Activated B cell treated with CpG ODN at 0.5 μM for 24 hours (primary cell): ENCODE measurements around the gene PTPRT. TPM values are rescaled to one million over a fixed set of nuclear protein-coding genes. Genes with fewer than 3 reads are reported as not detected.

ENCODE experiments used
- ATAC-seq: fragments of 200-7000 bp; cut with Tn5 transposase; one replicate; pipeline ENCODE4 v1.10.0; 2021; ENCODE audit warnings: low read depth, mild to moderate bottlenecking, moderate library complexity
- CTCF ChIA-PET: fragments of 350-600 bp; sonication (Branson Sonifier 250); formaldehyde crosslinking; loops from one replicate; lab custom pipeline; 2021; ENCODE audit warnings: antibody characterized with exemption; lab: Charles Lee
- POLR2A ChIA-PET: fragments of 350-600 bp; sonication (Branson Sonifier 250); formaldehyde crosslinking; loops from one replicate; lab custom pipeline; 2021; ENCODE audit warnings: antibody characterized with exemption; lab: Charles Lee
- DNase-seq: peaks from one replicate; pipeline ENCODE4 v3.0.0; 2022
- H3K27ac Mint-ChIP-seq: one replicate; pipeline ENCODE4 v1.8.0; 2020; ENCODE audit warnings: mixed read lengths
- H3K27me3 Mint-ChIP-seq: one replicate; pipeline ENCODE4 v1.8.0; 2021; ENCODE audit warnings: mixed read lengths
- H3K36me3 Mint-ChIP-seq: one replicate; pipeline ENCODE4 v1.8.0; 2021; ENCODE audit warnings: low read depth, mixed read lengths
- H3K4me1 Mint-ChIP-seq: one replicate; pipeline ENCODE4 v1.8.0; 2021; ENCODE audit warnings: mixed read lengths
- H3K4me3 Mint-ChIP-seq: one replicate; pipeline ENCODE4 v1.8.0; 2020; ENCODE audit warnings: mild to moderate bottlenecking, mixed read lengths
- H3K9me3 Mint-ChIP-seq: one replicate; pipeline ENCODE4 v1.8.0; 2020; ENCODE audit warnings: mixed read lengths
- intact Hi-C: fragments of 100-400 bp; cut with micrococcal nuclease; formaldehyde crosslinking; loops from one replicate; pipeline ENCODE4 v1.15.1; 2024
- total RNA-seq: library from RNA; stranded (reverse); gene quantifications from 2 replicates; pipeline ENCODE4 v1.2.3, GENCODE V29; 2022
- TF ChIP-seq, protein P1 (sequence below): fragments of 200-600 bp; IDR thresholded peaks from one replicate; pipeline ENCODE4 v1.8.0; 2022; ENCODE audit warnings: antibody characterized with exemption, mild to moderate bottlenecking

Gene PTPRT
- total RNA-seq, 1 donor from 2014 or later: not detected

DNA sequence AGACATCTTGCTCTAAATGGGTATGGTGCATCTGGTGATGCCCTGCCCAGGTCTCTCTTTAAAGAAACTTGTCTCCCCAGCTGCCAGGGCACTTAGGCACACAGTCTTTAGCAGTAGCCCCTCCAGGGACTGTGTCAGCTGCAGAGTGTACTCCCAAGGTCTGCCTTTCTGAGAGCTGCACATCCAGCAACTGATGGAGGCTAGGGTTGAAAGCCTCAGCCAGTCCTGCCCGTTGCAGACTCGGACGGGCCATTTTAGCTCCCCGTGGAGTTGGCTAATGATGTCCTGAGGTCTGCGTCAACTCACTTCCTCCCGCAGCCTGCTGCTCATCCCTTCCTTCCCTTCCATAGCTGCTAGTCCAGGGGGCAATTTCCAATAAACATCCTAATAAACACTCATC, 381.8 kb downstream of the PTPRT start:
- POLR2A ChIA-PET: no interaction called here
- Mint-ChIP-seq H3K27ac (no peak overlapping the region), H3K4me3 (no peak overlapping the region), H3K4me1 (no peaks in the 10 kb centered on the region), H3K9me3 (no peaks in the 10 kb centered on the region), H3K36me3 (no peaks in the 10 kb centered on the region), H3K27me3 (no peaks in the 10 kb centered on the region)
- TF ChIP-seq, protein P1, sequence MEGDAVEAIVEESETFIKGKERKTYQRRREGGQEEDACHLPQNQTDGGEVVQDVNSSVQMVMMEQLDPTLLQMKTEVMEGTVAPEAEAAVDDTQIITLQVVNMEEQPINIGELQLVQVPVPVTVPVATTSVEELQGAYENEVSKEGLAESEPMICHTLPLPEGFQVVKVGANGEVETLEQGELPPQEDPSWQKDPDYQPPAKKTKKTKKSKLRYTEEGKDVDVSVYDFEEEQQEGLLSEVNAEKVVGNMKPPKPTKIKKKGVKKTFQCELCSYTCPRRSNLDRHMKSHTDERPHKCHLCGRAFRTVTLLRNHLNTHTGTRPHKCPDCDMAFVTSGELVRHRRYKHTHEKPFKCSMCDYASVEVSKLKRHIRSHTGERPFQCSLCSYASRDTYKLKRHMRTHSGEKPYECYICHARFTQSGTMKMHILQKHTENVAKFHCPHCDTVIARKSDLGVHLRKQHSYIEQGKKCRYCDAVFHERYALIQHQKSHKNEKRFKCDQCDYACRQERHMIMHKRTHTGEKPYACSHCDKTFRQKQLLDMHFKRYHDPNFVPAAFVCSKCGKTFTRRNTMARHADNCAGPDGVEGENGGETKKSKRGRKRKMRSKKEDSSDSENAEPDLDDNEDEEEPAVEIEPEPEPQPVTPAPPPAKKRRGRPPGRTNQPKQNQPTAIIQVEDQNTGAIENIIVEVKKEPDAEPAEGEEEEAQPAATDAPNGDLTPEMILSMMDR: no peak
- DNase-seq: no peak
- intact Hi-C loops: no loop called here
- CTCF ChIA-PET: no interaction called here
- no peak for ATAC-seq

DNA sequence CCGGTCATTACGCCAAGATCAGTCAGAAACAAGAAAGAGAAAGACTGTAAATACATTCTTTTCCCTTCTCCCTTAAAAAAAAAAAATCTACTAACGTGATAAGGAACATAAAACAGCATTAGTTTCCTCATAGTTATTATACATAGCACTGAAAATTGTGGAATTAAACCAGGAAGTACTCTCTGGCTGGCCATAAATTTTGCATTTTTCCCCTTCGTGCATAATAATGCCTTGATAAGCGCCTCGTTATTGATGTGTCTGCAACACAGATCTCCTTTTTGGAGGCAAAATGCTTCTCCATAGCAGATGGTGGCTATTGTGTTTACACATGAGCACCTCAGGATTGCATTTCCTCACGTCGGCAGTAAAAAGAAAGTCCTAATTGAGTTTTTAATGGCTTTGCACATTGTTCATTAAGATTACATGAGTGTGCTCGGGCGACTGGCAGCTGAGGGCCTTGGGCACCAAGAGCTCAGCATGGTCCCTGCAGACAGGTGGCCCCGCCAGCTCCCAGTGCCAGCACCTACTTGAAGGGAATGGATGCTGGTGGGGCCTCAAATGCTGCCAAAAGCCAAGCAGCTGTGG, 394.5 kb downstream of the PTPRT start:
- Mint-ChIP-seq H3K36me3 (no peaks in the 10 kb centered on the region), H3K4me1 (no peaks in the 10 kb centered on the region), H3K27me3 (no peaks in the 10 kb centered on the region), H3K4me3 (no peak overlapping the region), H3K9me3 (no peaks in the 10 kb centered on the region), H3K27ac (no peak overlapping the region)
- ChIA-PET CTCF (no interaction called here), POLR2A (no interaction called here)
- ATAC-seq (no peak), DNase-seq (no peak)
- TF ChIP-seq, protein P1: no peak
- intact Hi-C loops: no loop called here

DNA sequence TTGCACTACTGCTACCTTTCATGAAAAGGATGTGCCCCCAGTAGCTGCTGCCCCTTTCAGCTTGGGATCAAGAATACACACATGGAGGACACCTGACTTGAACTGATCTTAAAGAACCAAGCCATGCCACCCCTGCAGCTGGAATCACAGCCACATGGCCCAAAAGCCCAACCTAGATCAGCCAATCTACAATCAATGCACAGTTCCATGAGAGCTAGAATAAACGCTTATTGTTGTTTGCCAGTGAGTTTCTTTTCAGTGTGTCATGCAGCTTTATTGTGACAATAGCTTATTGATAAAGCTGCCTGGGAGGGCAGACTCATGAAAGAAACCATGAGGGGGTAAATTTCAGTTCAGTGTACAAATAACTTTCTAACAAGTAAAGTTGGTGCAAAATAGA, 397.7 kb downstream of the PTPRT start:
- POLR2A ChIA-PET: no interaction called here
- intact Hi-C loops: no loop called here
- H3K36me3 Mint-ChIP-seq: no peaks in the 10 kb centered on the region

DNA sequence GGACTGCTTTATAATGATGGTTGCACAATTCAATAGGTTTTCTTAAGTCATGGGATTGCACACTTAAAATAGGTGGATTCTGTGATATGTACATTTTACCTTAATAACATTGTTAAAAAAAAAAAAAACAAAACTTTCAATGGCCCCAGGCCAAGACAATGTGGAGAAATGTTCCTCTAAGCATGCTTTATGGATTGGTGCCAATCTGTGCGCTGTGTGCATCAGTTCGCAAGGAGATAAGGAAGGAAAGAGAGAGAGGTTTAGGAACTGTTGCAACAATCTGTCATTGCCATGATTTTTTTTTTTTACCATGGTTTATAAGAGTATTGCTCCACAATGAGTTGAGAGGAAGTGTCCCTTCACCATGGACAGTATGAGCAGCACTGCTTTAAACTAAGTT, 399.6 kb downstream of the PTPRT start:
- no peaks in the 10 kb centered on the region for H3K9me3 Mint-ChIP-seq
- ChIA-PET CTCF (no interaction called here), POLR2A (no interaction called here)
- DNase-seq (no peak), ATAC-seq (no peak)
- H3K27ac Mint-ChIP-seq: no peak overlapping the region
- no peaks in the 10 kb centered on the region for H3K4me1 Mint-ChIP-seq
- TF ChIP-seq, protein P1: no peak
- no peaks in the 10 kb centered on the region for H3K36me3 Mint-ChIP-seq
- H3K4me3 Mint-ChIP-seq: no peak overlapping the region
- no peaks in the 10 kb centered on the region for H3K27me3 Mint-ChIP-seq
- intact Hi-C loops: no loop called here

More for the DNA sequence above, 397.7 kb downstream of the PTPRT start:
- TF ChIP-seq, protein P1: no peak
- H3K4me3 Mint-ChIP-seq: no peak overlapping the region
- no peaks in the 10 kb centered on the region for H3K27me3 Mint-ChIP-seq
- no peak overlapping the region for H3K27ac Mint-ChIP-seq
- no peak for DNase-seq
- ATAC-seq: no peak
- no peaks in the 10 kb centered on the region for H3K9me3 Mint-ChIP-seq
- CTCF ChIA-PET: no interaction called here
- H3K4me1 Mint-ChIP-seq: no peaks in the 10 kb centered on the region

DNA sequence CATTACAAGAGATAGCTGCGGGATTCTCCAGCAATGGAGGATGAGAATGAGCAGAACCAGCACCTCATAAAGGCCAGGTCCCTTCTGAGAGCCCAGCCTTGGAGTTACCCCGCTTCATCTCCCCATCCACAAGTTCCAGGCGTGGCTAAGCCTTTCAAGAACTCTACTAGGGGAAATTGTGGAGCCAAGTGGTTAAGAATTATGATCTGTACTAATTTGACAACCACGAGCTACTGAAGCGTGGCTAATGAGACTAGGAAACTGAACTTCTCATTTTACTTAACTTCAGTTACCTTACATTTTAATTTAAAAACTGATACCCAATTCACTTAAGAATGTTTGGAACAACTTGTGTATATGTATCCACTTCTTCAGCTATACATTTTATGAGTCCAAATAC, 401.0 kb downstream of the PTPRT start:
- POLR2A ChIA-PET: no interaction called here
- no peaks in the 10 kb centered on the region for H3K27me3 Mint-ChIP-seq
- CTCF ChIA-PET: no interaction called here
- no peak overlapping the region for H3K4me3 Mint-ChIP-seq
- ATAC-seq (no peak), DNase-seq (no peak)
- intact Hi-C loops: no loop called here
- TF ChIP-seq, protein P1: no peak
- no peaks in the 10 kb centered on the region for H3K9me3 Mint-ChIP-seq
- H3K4me1 Mint-ChIP-seq: no peaks in the 10 kb centered on the region
- no peaks in the 10 kb centered on the region for H3K36me3 Mint-ChIP-seq
- no peak overlapping the region for H3K27ac Mint-ChIP-seq
